GM21360 (cell line): Measurements from ENCODE around the gene MEI1.
"Not testable (repeated sequence)": the region's sequence is repeated elsewhere in the genome, so short reads cannot be mapped to it uniquely, and the experiment has no call there.

Experiments used
- ATAC-seq: cut with Tn5 transposase; IDR thresholded peaks from one replicate; pipeline ENCODE4 v1.9.1; 2021; ENCODE audit warnings: mild to moderate bottlenecking, moderate library complexity; ENCODE audit not compliant: unreplicated experiment

The MEI1 gene

GRCh38 chr22:41699264-41700107 lies at the start of gene MEI1:
Gene MEI1 (plus strand): TSS chr22:41699503. CDS start chr22:41699539, 36 bp downstream.
- ATAC-seq = no peak

- no peak for ATAC-seq
These were observed 49.1 kb upstream of the MEI1 start for GRCh38 chr22:41650229-41650628.

- ATAC-seq = no peak
These were observed 48.5 kb upstream of the MEI1 start for GRCh38 chr22:41650821-41651220.

GRCh38 chr22:41654322-41654721 lies 45.0 kb upstream of the MEI1 start:
- ATAC-seq = no peak

GRCh38 chr22:41656556-41656955 lies 42.7 kb upstream of the MEI1 start:
- ATAC-seq = no peak

- ATAC-seq = no peak
These were observed 41.6 kb upstream of the MEI1 start for GRCh38 chr22:41657709-41658108.

- ATAC-seq = no peak
These were observed 40.4 kb upstream of the MEI1 start for GRCh38 chr22:41658869-41659268.

- no peak for ATAC-seq
These were observed 39.4 kb upstream of the MEI1 start for GRCh38 chr22:41659941-41660340.

GRCh38 chr22:41660416-41660815 lies 38.9 kb upstream of the MEI1 start:
- ATAC-seq = no peak

GRCh38 chr22:41661088-41661487 lies 38.2 kb upstream of the MEI1 start:
- no peak for ATAC-seq

- ATAC-seq = no peak
These were observed 37.6 kb upstream of the MEI1 start for GRCh38 chr22:41661713-41662112.

- ATAC-seq = not testable (repeated sequence)
These were observed 35.7 kb upstream of the MEI1 start for GRCh38 chr22:41663594-41663993.

GRCh38 chr22:41664490-41664889 lies 34.8 kb upstream of the MEI1 start:
- ATAC-seq = no peak

- no peak for ATAC-seq
These were observed 34.4 kb upstream of the MEI1 start for GRCh38 chr22:41664951-41665350.

GRCh38 chr22:41668971-41669911 lies 30.1 kb upstream of the MEI1 start:
- ATAC-seq = no peak

GRCh38 chr22:41672096-41672495 lies 27.2 kb upstream of the MEI1 start:
- ATAC-seq = not testable (repeated sequence)

GRCh38 chr22:41672780-41673509 lies 26.4 kb upstream of the MEI1 start:
- ATAC-seq = no peak

- ATAC-seq = no peak
These were observed 24.4 kb upstream of the MEI1 start for GRCh38 chr22:41674846-41675340.

- no peak for ATAC-seq
These were observed 23.2 kb upstream of the MEI1 start for GRCh38 chr22:41676134-41676533.

GRCh38 chr22:41681616-41682015 lies 17.7 kb upstream of the MEI1 start:
- ATAC-seq = no peak
